ENCODE data around the gene ARGLU1. TPM values are rescaled to one million over a fixed set of nuclear protein-coding genes. Genes with fewer than 3 reads are reported as not detected.

Gene ARGLU1
- total and polyA plus RNA-seq, 3 donors from 2014 or later: 67.6 to 164 (median 148) TPM

DNA sequence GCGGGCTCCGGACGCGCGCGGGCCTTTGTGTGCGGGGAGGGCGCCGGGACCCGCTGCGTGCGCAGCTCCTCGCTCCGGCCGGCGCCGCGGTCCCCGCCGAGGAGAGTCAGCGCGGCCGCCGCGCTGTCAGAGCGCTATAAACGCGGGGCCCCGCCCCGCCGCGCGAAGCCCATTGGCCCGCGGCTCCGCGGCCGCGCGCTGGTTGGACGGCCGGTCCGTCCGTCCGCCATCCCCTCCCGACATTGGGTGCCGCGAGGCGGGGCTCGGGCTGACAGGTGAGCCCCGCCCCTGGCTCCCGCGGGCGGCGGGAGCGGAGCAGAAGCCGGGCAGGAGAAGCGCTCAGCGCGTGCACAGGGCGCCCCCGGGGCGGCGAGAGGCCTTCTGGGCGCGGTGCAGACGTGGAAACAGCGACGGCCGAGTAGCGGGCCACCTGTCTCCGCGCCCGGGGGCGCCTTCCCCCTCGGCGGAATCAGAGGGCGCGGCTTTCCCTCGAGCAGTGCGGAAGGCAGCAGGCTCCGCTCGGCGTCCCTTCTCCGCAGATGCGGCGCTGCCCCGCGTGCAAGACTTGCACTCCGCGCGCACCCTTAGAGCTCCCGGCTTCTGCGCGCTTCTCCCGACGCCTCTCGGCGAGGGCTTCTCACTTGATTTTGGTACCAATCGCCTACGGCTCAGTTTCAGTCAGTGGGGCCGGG is 32.2 kb downstream of the ARGLU1 start, which contains the start of gene EFNB2:
EFNB2 (minus strand) TSS at position 111 of the 692 bp plus-strand sequence. CDS start 698 bp downstream, outside the sequence.
- DNase-seq: peak; percentile 88
- no peaks in the 10 kb centered on the region for H3K9me3 ChIP-seq
- peak within 1 kb of the TSS; percentile 65 to 75 for H3K4me3 ChIP-seq
- TF ChIP-seq, protein P1, sequence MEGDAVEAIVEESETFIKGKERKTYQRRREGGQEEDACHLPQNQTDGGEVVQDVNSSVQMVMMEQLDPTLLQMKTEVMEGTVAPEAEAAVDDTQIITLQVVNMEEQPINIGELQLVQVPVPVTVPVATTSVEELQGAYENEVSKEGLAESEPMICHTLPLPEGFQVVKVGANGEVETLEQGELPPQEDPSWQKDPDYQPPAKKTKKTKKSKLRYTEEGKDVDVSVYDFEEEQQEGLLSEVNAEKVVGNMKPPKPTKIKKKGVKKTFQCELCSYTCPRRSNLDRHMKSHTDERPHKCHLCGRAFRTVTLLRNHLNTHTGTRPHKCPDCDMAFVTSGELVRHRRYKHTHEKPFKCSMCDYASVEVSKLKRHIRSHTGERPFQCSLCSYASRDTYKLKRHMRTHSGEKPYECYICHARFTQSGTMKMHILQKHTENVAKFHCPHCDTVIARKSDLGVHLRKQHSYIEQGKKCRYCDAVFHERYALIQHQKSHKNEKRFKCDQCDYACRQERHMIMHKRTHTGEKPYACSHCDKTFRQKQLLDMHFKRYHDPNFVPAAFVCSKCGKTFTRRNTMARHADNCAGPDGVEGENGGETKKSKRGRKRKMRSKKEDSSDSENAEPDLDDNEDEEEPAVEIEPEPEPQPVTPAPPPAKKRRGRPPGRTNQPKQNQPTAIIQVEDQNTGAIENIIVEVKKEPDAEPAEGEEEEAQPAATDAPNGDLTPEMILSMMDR (IDR thresholded peaks at IDR 0.05): no peak
- no peak for TF ChIP-seq POLR2A (IDR thresholded peaks at IDR 0.05)
- intact Hi-C loops (cut with DNase I; ENCODE audit: low total_unique reads): no loop called here
- 0 to 1% methylated on average over 7 to 29 of the region's 102 CpGs for WGBS, 2 donors
- H3K27me3 ChIP-seq: no peaks in the 10 kb centered on the region
- H3K4me1 ChIP-seq: peaks cover 13% of the 10 kb centered on the region
- H3K27ac ChIP-seq: peak within 1 kb of the TSS; percentile 65 to 79
- no peaks in the 10 kb centered on the region for H3K36me3 ChIP-seq (ENCODE audit: low read depth, missing control alignments)

DNA sequence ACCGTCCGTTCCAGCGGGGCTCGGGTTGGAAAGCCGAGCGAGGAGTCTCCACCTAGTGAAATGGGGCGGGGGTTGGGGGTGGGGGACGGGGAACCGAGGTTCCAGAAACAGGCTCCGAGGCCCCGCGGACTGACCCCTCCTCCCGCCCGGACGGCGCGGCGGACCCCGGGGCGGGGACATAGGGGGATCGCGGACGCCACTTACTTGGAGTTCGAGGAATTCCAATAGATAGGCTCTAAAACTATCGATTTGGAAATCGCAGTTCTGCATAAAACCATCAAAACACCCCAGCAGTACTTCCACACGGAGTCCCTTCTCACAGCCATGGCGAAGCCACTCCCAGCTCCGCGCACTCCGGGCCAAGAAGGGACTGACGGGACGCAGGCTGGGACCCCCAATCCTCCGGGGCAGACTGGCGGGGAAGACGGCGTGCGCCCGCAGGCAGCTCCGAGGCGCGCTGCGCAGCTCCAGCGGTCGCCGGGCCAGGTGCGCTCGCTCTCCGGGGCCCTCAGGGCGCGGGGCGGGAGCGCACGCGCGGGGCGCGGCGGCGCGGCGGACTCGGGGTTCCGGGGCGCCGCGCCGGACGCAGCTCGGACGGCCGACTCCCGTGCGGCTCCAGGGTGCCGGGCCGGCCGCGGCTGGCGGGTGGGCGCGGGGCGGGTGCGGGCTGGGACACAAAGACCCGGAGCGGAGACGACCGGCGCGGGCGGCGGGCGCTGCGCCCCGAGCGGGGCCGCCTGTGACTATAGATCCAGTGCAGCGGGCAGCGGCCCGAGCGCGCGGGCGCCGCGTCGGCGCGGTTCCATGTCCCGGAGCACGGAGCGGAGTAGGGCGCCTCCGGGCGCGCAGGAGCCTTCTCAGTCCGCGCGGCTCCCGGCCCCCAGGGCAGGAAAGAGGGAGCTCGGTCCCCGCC is 33.0 kb downstream of the ARGLU1 start:
- intact Hi-C loops (cut with DNase I; ENCODE audit: low total_unique reads): no loop called here
- DNase-seq: no peak
- H3K4me1 ChIP-seq: peaks cover 13% of the 10 kb centered on the region
- H3K36me3 ChIP-seq (ENCODE audit: low read depth, missing control alignments): no peaks in the 10 kb centered on the region
- H3K9me3 ChIP-seq: no peaks in the 10 kb centered on the region
- 1% methylated on average over 25 to 54 of the region's 121 CpGs for WGBS, 2 donors
- TF ChIP-seq, protein P1 (IDR thresholded peaks at IDR 0.05): no peak
- TF ChIP-seq POLR2A (IDR thresholded peaks at IDR 0.05): no peak
- peak overlapping the region; percentile 65 to 75 for H3K4me3 ChIP-seq
- no peaks in the 10 kb centered on the region for H3K27me3 ChIP-seq
- H3K27ac ChIP-seq: peak overlapping the region; percentile 65 to 79

DNA sequence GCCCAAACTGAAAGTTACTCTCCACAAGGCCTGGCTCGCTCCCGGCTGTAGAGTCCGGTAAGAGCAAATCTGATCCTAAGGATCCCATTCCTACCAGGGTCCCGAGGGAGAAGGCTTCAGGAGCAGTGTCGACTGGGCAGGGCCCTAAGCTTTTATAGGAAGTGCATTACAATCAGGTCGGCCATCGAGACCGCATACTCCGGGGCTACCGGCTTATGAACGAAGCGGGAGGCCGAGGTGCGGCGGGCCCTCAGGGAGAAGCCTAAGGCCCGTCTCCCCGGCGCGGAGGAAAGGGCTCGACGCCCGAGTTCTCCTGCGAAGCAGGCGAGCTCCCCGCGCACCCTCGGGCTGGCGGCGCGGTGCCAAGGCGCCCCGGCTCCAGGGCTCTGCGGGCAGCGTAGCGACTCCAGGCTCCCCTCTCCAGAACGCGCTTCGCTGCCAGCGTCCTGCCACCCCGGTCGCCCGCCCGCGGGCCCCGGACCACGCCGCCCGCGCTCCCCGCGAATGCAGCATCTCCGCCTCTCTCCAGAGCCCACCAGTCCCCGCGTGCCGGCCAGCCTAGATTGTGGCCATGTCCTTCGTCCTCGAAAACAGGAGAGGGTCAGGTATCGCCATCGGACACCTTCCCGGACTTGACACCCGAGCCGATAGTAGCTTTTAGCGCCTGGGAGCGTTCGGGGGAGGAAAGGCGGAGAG is 33.8 kb downstream of the ARGLU1 start:
- TF ChIP-seq, protein P1 (IDR thresholded peaks at IDR 0.05): no peak
- no peak for TF ChIP-seq POLR2A (IDR thresholded peaks at IDR 0.05)
- H3K27me3 ChIP-seq: no peaks in the 10 kb centered on the region
- 2 to 3% methylated on average over 12 to 49 of the region's 66 CpGs for WGBS, 2 donors
- no peaks in the 10 kb centered on the region for H3K36me3 ChIP-seq (ENCODE audit: low read depth, missing control alignments)
- no peaks in the 10 kb centered on the region for H3K9me3 ChIP-seq
- peaks cover 13% of the 10 kb centered on the region for H3K4me1 ChIP-seq
- peak; percentile 57 for DNase-seq
- intact Hi-C loops (cut with DNase I; ENCODE audit: low total_unique reads): no loop called here
- peak overlapping the region; percentile 65 to 75 for H3K4me3 ChIP-seq
- H3K27ac ChIP-seq: peak overlapping the region; percentile 65 to 79

DNA sequence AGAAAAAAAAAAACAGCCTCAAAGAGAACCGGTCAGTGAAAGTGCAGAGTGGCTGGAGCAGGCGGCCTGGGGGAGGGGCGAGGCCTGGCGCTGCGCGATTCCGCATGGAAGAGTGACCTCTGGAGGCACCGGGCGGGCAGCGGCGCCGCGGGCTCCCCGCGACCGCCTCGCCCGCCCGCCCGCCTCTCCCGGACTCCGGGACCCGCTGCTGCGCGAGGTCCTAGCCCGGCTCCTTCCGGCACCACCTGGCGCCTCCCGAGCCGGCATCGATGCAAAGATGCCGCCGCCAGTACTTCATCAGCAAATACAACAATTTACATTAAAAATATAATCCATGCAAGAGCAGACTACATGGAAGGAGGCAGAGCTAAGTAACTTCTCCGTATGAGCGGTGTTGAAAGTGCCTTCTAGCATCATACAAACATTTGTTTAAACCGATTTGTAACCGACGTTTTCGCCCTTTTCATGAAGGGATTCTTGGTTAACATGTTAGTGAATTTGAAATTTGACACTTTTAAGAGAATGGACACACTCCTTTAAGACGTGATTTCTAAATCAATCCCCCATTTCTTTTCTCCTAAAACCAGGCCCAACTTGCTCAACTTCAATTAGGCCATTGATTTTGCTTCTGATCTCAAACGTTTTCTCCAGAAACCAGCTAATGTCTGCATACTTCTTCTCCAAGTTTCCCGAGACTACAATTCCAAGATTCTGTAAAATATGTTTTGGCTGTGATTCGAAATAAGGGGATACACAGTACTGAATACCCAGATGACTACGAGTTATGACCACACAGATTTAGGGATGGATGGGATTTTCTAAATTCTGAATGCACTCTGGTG is 34.6 kb downstream of the ARGLU1 start:
- Histone ChIP-seq H3K36me3 (ENCODE audit: low read depth, missing control alignments) (no peaks in the 10 kb centered on the region), H3K4me1 (peaks cover 13% of the 10 kb centered on the region), H3K4me3 (peak overlapping the region; percentile 65 to 75), H3K27me3 (no peaks in the 10 kb centered on the region), H3K27ac (peak overlapping the region; percentile 65 to 79), H3K9me3 (no peaks in the 10 kb centered on the region)
- intact Hi-C loops (cut with DNase I; ENCODE audit: low total_unique reads): no loop called here
- 4 to 7% methylated on average over 43 to 44 of the region's 44 CpGs for WGBS, 2 donors
- TF ChIP-seq, protein P1 (IDR thresholded peaks at IDR 0.05): peak in 2 of 3 experiments; percentile 3 to 55
- TF ChIP-seq POLR2A (IDR thresholded peaks at IDR 0.05): no peak
- DNase-seq: peak; percentile 87
